ENCODE results near the gene SLC38A10. TPM values are rescaled to one million over a fixed set of nuclear protein-coding genes. Genes with fewer than 3 reads are reported as not detected.

Gene SLC38A10
- total RNA-seq, 1 donor from 2014 or later: 67.5 TPM

DNA sequence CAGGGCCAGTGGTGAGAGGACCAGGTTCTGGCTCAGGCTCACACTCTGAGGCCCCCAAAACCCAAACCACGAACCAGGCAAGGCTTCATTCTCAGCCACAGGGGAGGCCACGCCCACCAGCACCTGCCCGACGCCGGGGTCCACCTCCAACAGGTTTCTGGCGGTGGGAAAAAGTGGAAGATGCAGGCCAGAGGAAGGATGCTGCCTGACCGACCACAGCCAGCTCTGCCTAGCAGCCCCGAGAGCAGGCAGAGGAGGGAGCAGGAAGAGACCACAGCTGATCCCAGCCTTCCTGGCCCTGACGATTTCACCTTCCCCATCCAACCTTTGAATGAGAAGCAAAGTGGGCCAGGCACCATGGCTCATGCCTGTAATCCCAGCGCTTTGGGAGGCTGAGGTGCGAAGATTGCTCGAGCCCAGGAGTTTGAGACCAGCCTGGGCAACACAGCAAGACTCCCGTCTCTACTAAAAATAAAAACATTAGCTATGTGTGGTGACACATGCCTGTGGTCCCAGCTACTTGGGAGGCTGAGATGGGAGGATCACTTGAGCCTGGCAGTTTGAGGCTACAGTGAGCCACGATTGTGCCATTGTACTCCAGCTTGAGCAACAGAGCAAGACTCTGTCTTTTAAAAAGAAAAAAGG lies 30.7 kb upstream of the SLC38A10 start:
- H3K27ac ChIP-seq: no peak overlapping the region
- TF ChIP-seq POLR2AphosphoS5 (IDR thresholded peaks at IDR 0.05; ENCODE audit: insufficient read depth in 1 of 2, low read depth in 1 of 2) (no peak), POLR2A (IDR thresholded peaks at IDR 0.05) (no peak)
- TF ChIP-seq, protein P1, sequence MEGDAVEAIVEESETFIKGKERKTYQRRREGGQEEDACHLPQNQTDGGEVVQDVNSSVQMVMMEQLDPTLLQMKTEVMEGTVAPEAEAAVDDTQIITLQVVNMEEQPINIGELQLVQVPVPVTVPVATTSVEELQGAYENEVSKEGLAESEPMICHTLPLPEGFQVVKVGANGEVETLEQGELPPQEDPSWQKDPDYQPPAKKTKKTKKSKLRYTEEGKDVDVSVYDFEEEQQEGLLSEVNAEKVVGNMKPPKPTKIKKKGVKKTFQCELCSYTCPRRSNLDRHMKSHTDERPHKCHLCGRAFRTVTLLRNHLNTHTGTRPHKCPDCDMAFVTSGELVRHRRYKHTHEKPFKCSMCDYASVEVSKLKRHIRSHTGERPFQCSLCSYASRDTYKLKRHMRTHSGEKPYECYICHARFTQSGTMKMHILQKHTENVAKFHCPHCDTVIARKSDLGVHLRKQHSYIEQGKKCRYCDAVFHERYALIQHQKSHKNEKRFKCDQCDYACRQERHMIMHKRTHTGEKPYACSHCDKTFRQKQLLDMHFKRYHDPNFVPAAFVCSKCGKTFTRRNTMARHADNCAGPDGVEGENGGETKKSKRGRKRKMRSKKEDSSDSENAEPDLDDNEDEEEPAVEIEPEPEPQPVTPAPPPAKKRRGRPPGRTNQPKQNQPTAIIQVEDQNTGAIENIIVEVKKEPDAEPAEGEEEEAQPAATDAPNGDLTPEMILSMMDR (IDR thresholded peaks at IDR 0.05): no peak
- H3K4me1 ChIP-seq: peaks cover 55% of the 10 kb centered on the region

GRCh38 chr17:81324851-81325713 lies 30.0 kb upstream of the SLC38A10 start:
- Histone ChIP-seq H3K27me3 (no peaks in the 10 kb centered on the region), H3K27ac (no peak overlapping the region), H3K9me3 (no peaks in the 10 kb centered on the region), H3K4me3 (no peak overlapping the region), H3K36me3 (no peaks in the 10 kb centered on the region), H3K4me1 (peaks cover 47% of the 10 kb centered on the region)
- no peak for DNase-seq (ENCODE audit: extremely low spot score in 2 of 2)
- intact Hi-C loops (cut with DNase I): no loop called here
- TF ChIP-seq POLR2A (IDR thresholded peaks at IDR 0.05) (no peak), POLR2AphosphoS5 (IDR thresholded peaks at IDR 0.05; ENCODE audit: insufficient read depth in 1 of 2, low read depth in 1 of 2) (no peak)
- TF ChIP-seq, protein P1 (IDR thresholded peaks at IDR 0.05): no peak

More for the DNA sequence above, 30.7 kb upstream of the SLC38A10 start:
- no peak for DNase-seq (ENCODE audit: extremely low spot score in 2 of 2)
- Histone ChIP-seq H3K4me3 (no peak overlapping the region), H3K9me3 (no peaks in the 10 kb centered on the region), H3K27me3 (no peaks in the 10 kb centered on the region), H3K36me3 (no peaks in the 10 kb centered on the region)
- intact Hi-C loops (cut with DNase I): no loop called here

GRCh38 chr17:81324177-81324850 lies 29.2 kb upstream of the SLC38A10 start:
- TF ChIP-seq, protein P1 (IDR thresholded peaks at IDR 0.05): no peak
- TF ChIP-seq POLR2AphosphoS5 (IDR thresholded peaks at IDR 0.05; ENCODE audit: insufficient read depth in 1 of 2, low read depth in 1 of 2): no peak
- TF ChIP-seq POLR2A (IDR thresholded peaks at IDR 0.05): no peak
- Histone ChIP-seq H3K27ac (no peak overlapping the region), H3K36me3 (no peaks in the 10 kb centered on the region), H3K27me3 (no peaks in the 10 kb centered on the region), H3K9me3 (no peaks in the 10 kb centered on the region), H3K4me1 (peaks cover 40% of the 10 kb centered on the region), H3K4me3 (no peak overlapping the region)
- intact Hi-C loops (cut with DNase I): no loop called here
- DNase-seq (ENCODE audit: extremely low spot score in 2 of 2): no peak

GRCh38 chr17:81323411-81323868 lies 28.3 kb upstream of the SLC38A10 start:
- DNase-seq (ENCODE audit: extremely low spot score in 2 of 2): no peak
- no peak overlapping the region for H3K27ac ChIP-seq
- TF ChIP-seq POLR2A (IDR thresholded peaks at IDR 0.05) (no peak), POLR2AphosphoS5 (IDR thresholded peaks at IDR 0.05; ENCODE audit: insufficient read depth in 1 of 2, low read depth in 1 of 2) (peak in 1 of 2 donors; percentile 56)
- TF ChIP-seq, protein P1 (IDR thresholded peaks at IDR 0.05): no peak
- H3K4me1 ChIP-seq: peaks cover 31% of the 10 kb centered on the region
- intact Hi-C loops (cut with DNase I): no loop called here
- no peak overlapping the region for H3K4me3 ChIP-seq
- H3K27me3 ChIP-seq: no peaks in the 10 kb centered on the region
- H3K9me3 ChIP-seq: no peaks in the 10 kb centered on the region
- H3K36me3 ChIP-seq: no peaks in the 10 kb centered on the region
